Measurements from ENCODE around the gene DCAF17. TPM values are rescaled to one million over a fixed set of nuclear protein-coding genes. Genes with fewer than 3 reads are reported as not detected.
"Not testable (repeated sequence)": the region's sequence is repeated elsewhere in the genome, so short reads cannot be mapped to it uniquely, and the experiment has no call there.

Gene DCAF17
- total and polyA plus RNA-seq, 9 donors = 6.7 to 20.2 (median 17.0) TPM

DNA sequence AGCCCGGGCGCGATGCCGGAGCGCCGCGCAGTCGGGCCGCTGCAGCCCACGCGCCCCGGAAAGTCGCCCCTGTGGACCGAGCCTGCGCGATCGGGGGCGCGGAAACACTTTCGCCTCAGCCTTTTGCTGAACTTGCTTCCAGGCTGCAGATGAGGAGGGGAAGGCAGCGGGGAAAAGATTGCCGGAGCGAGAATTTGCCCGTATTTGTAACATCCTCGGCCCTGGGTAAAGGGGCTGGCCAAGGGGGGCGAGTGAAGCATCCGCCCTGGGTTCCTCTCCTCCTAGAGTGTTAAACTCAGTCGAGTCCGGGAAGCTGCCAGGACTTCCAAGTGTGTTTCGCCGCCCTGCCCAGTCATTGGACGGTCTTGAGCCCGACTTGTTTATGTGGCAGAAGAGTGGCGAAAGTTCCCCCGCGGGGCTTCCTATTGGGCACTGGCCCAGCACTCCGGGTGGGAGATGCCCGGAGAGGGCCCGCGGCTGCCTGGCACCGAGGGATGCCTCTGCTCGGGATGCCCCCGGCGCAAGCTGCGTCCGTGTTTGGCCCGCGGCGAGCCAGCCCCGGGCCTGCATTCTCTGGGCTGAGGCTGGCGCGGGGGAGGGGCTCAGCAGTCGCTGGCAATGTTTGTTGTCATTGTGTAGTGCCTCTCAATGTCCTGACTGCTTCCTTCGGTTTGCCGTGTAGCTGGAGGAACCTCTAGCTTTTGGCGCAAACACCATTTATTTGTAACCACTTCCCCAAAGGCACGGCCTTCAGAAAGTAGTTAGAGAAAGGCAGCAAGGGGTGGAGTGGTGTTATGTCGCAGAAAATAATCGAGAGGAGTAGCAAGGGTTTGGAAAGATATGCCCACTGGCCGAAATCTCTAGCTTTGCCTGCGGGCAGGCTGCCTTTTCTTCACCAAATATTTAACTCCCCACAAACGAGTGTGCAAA is 89.3 kb downstream of the DCAF17 start:
- WGBS, 3 donors = 0 to 1% (median 0%) methylated on average over 61 to 62 of the region's 62 CpGs
- Histone ChIP-seq H3K36me3 (no peaks in the 10 kb centered on the region), H3K9me3 (no peaks in the 10 kb centered on the region), H3K4me3 (peak overlapping the region; percentile 98), H3K4me1 (ENCODE audit: insufficient read depth) (peaks cover 9% of the 10 kb centered on the region), H3K27ac (peak overlapping the region; percentile 92 to 94), H3K27me3 (no peaks in the 10 kb centered on the region)
- intact Hi-C loops (cut with DNase I) = loop anchor here in 2 of 4 donors (2.0 to 10.0 kb wide), 2 partner anchors 89 kb away; partner anchors contain the start of genes DCAF17 (in 2 of the 2) and METTL8 (in 1 of the 2)
- TF ChIP-seq EP300 (IDR thresholded peaks at IDR 0.05) = no peak
- TF ChIP-seq, protein P1, sequence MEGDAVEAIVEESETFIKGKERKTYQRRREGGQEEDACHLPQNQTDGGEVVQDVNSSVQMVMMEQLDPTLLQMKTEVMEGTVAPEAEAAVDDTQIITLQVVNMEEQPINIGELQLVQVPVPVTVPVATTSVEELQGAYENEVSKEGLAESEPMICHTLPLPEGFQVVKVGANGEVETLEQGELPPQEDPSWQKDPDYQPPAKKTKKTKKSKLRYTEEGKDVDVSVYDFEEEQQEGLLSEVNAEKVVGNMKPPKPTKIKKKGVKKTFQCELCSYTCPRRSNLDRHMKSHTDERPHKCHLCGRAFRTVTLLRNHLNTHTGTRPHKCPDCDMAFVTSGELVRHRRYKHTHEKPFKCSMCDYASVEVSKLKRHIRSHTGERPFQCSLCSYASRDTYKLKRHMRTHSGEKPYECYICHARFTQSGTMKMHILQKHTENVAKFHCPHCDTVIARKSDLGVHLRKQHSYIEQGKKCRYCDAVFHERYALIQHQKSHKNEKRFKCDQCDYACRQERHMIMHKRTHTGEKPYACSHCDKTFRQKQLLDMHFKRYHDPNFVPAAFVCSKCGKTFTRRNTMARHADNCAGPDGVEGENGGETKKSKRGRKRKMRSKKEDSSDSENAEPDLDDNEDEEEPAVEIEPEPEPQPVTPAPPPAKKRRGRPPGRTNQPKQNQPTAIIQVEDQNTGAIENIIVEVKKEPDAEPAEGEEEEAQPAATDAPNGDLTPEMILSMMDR (IDR thresholded peaks at IDR 0.05) = no peak
- no peak for TF ChIP-seq POLR2A (IDR thresholded peaks at IDR 0.05)
- peak; percentile 66 to 78 (median 72) for DNase-seq

DNA sequence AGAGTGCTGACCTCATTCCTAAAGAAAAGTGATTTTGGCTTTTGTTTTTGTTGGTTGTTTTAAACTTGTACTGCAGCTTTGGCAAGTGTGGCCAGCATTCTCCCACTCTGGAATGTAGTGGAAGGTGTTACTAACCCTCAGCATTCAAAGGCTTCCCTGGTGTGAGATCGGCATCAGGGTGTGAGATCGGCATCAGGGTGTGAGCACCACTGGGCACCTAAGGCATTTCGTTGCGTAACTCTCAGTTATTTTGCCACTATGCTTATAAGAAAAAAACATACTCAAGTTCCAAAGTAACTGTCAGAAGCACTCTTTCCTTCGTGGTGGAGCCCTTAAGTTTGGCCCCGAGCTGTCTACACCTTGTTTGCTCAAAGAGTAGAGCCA is 90.0 kb downstream of the DCAF17 start:
- peaks cover 9% of the 10 kb centered on the region for H3K4me1 ChIP-seq (ENCODE audit: insufficient read depth)
- no peaks in the 10 kb centered on the region for H3K9me3 ChIP-seq
- H3K4me3 ChIP-seq = peak overlapping the region; percentile 98
- intact Hi-C loops (cut with DNase I) = loop anchor here in 1 of 4 donors (10.0 kb wide), 1 partner anchor 89 kb away; the partner anchor contains the start of genes DCAF17 and METTL8
- no peaks in the 10 kb centered on the region for H3K27me3 ChIP-seq
- 5 to 11% (median 9%) methylated on average over 5 to 6 of the region's 6 CpGs for WGBS, 3 donors
- TF ChIP-seq POLR2A (IDR thresholded peaks at IDR 0.05) (no peak), EP300 (IDR thresholded peaks at IDR 0.05) (no peak)
- TF ChIP-seq, protein P1 (IDR thresholded peaks at IDR 0.05) = no peak
- DNase-seq = peak in 1 of 5 donors; percentile 20
- peak overlapping the region; percentile 92 to 94 for H3K27ac ChIP-seq
- H3K36me3 ChIP-seq = no peaks in the 10 kb centered on the region

DNA sequence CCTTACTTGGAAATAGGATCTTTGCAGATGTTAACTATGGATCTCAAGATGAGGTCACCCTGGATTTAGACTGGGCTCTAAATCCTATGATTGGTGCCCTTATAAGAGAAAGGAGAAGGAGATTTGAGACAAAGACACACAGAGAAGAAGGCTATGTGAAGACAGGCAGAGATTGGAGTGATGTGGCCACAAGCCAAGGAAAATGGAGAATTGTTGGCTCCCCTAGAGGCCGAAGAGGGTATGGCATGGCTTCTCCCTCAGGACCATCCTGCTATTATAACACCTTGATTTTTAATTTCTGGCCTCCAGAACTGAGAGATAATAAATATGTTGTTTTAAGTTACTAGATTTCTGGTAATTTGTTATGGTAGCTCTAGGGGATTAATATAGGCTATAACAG is 95.9 kb downstream of the DCAF17 start:
- Histone ChIP-seq H3K27me3 (no peaks in the 10 kb centered on the region), H3K9me3 (no peaks in the 10 kb centered on the region), H3K4me3 (no peak overlapping the region), H3K36me3 (no peaks in the 10 kb centered on the region), H3K27ac (no peak overlapping the region), H3K4me1 (ENCODE audit: insufficient read depth) (peaks cover 16% of the 10 kb centered on the region)
- intact Hi-C loops (cut with DNase I) = loop anchor here in 1 of 4 donors (10.0 kb wide), 1 partner anchor 95 kb away; the partner anchor contains the start of genes DCAF17 and METTL8
- TF ChIP-seq, protein P1 (IDR thresholded peaks at IDR 0.05) = peak in 1 of 3 donors; percentile 21
- no peak for TF ChIP-seq POLR2A (IDR thresholded peaks at IDR 0.05)
- DNase-seq = no peak
- WGBS, 3 donors = 91 to 95% (median 93%) methylated on average over 1 of the region's 1 CpG

DNA sequence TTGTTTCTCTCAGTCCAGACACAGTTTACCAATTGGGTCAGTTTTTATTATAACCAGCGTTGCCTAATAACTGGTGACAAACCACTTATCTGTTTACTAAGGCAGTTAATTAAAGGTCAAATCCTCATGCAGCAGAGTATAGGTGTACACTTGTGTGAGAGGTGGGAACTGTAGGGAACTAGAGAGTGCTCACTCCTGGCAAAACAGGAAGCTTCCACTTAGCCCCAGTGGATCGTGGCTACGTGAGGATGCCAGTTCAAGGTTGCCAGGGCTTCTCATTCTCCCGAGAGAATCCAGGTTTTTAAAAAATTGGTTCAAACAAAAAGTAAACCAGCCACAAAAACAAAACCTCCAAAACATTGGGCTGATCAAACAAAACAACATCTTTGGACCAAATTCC is 96.4 kb downstream of the DCAF17 start:
- no peak overlapping the region for H3K4me3 ChIP-seq
- intact Hi-C loops (cut with DNase I) = no loop called here
- no peaks in the 10 kb centered on the region for H3K9me3 ChIP-seq
- TF ChIP-seq, protein P1 (IDR thresholded peaks at IDR 0.05) = no peak
- no peak for TF ChIP-seq POLR2A (IDR thresholded peaks at IDR 0.05)
- no peak for TF ChIP-seq EP300 (IDR thresholded peaks at IDR 0.05)
- whole genome bisulfite sequencing, 3 donors = 41 to 56% (median 41%) methylated on average over 4 of the region's 4 CpGs
- peak overlapping the region in 1 of 2 donors; percentile 24 for H3K27ac ChIP-seq
- H3K4me1 ChIP-seq (ENCODE audit: insufficient read depth) = peaks cover 12% of the 10 kb centered on the region
- no peaks in the 10 kb centered on the region for H3K36me3 ChIP-seq
- no peaks in the 10 kb centered on the region for H3K27me3 ChIP-seq
- DNase-seq = no peak

DNA sequence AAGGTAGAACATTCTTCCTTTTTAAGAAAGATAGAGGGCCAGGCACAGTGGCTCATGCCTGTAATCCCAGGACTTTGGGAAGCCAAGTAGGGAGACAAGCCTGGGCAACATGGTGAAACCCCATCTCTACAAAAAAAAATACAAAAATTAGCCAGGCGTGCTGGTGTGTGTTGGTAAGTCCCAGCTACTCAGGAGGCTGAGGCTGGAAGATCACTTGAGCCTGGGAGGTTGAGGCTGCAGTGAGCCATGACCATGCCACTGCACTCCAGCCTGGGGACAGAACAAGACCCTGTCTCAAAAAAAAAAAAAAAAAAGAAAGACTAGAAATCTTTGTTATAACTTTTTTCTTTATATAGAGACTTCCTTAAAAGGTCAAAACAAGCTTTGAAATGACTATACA is 96.8 kb downstream of the DCAF17 start:
- H3K36me3 ChIP-seq; intact Hi-C loops (cut with DNase I); H3K27me3 ChIP-seq; H3K9me3 ChIP-seq; DNase-seq; H3K4me3 ChIP-seq: not testable (repeated sequence)
- H3K27ac ChIP-seq = peak overlapping the region in 1 of 2 donors; percentile 24
- 34 to 77% (median 57%) methylated on average over 1 of the region's 1 CpG for WGBS, 3 donors
- H3K4me1 ChIP-seq (ENCODE audit: insufficient read depth) = peaks cover 12% of the 10 kb centered on the region

Measured in ovary (tissue), 9 donors.